ES-I3 (cell line): ENCODE results near the gene FAM83G.

Experiments used
- H3K36me3 ChIP-seq: 2 replicates; pipeline ENCODE4 v1.6.1; 2013; ENCODE audit warnings: mild to moderate bottlenecking, low read length, control low read depth, moderate library complexity; ENCODE audit not compliant: insufficient read depth
- H3K4me1 ChIP-seq: 2 replicates; pipeline ENCODE4 v1.6.1; 2013; ENCODE audit warnings: mild to moderate bottlenecking, control low read depth, low read length; ENCODE audit not compliant: insufficient read depth
- H3K9ac ChIP-seq: 2 replicates; pipeline ENCODE4 v1.6.1; 2013; ENCODE audit warnings: low read depth, mild to moderate bottlenecking, low read length, moderate library complexity
- H3K9me3 ChIP-seq: 2 replicates; pipeline ENCODE4 v1.6.1; 2013; ENCODE audit warnings: mild to moderate bottlenecking, low read length, moderate library complexity; ENCODE audit not compliant: control insufficient read depth, insufficient read depth

The FAM83G gene

GRCh38 chr17:18966831-18967624 lies 37.5 kb downstream of the FAM83G start:
- Histone ChIP-seq H3K4me1 (peaks cover 28% of the 10 kb centered on the region; the same call in 1 of the 2 replicates), H3K36me3 (no peaks in the 10 kb centered on the region), H3K9me3 (no peaks in the 10 kb centered on the region), H3K9ac (no peak overlapping the region)

DNA sequence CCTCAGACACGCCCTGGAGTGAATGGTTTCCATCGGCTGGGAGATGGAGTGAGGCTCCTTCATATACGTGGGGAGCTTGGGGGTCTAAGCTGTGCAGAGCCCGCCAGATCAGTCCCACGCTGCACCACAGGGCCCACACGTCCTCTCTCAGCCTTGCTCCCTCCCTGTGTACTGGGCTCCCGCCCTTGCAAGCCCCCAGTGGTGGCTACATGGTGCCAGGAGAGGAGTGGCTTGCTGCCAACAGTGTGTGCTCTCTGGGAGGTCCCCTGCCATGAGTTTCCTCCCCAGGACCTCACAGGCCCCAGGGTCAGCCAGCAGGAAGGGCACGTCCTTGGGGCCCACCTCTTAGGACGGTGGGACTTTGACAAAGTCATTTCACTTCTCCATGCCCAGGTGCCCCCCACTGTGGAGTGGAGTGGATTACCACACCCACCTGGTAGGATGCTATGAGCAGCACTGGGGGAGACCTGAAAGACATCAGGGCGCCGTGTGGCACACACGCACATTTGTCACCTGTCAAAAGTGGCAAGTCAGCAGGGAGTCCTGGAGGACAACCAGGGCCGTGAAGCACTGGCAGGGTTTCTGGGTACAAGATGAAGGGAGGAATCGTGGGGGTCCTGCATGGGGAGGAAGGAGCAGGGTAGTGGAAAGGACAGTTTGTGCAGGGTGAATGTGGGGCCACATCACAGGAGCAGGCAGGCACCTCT lies 38.9 kb downstream of the FAM83G start:
- peaks cover 28% of the 10 kb centered on the region; the same call in 1 of the 2 replicates for H3K4me1 ChIP-seq
- H3K9me3 ChIP-seq = no peaks in the 10 kb centered on the region
- H3K36me3 ChIP-seq = no peaks in the 10 kb centered on the region
- no peak overlapping the region for H3K9ac ChIP-seq

- Histone ChIP-seq H3K4me1 (peaks cover 23% of the 10 kb centered on the region; the same call in 1 of the 2 replicates), H3K9ac (no peak overlapping the region), H3K36me3 (no peaks in the 10 kb centered on the region)
Observed at GRCh38 chr17:18964550-18964949, 40.0 kb downstream of the FAM83G start.

DNA sequence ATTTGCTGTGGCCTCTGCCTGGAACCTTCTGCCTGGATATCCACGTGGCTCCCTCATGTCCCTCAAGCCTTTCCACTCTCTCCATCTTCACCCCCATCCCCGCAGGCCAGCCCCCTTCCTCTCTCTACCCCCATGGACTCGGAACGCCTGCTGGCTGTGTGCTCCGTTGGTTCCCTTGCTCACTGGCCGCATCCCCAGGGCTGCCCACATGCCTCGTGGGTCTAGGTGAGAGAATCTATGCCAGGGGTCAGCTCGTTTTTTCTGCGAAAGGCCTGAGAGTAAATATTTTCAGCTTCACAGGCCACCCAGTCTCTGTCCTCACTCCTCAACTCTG lies 40.6 kb downstream of the FAM83G start:
- H3K4me1 ChIP-seq = peaks cover 18% of the 10 kb centered on the region; the same call in 1 of the 2 replicates
- no peak overlapping the region for H3K9ac ChIP-seq
- no peaks in the 10 kb centered on the region for H3K9me3 ChIP-seq
- H3K36me3 ChIP-seq = no peaks in the 10 kb centered on the region

More at GRCh38 chr17:18964550-18964949, 40.0 kb downstream of the FAM83G start:
- H3K9me3 ChIP-seq = no peaks in the 10 kb centered on the region

GRCh38 chr17:18963126-18964017 lies 41.2 kb downstream of the FAM83G start:
- H3K36me3 ChIP-seq = no peaks in the 10 kb centered on the region
- peaks cover 18% of the 10 kb centered on the region; the same call in 1 of the 2 replicates for H3K4me1 ChIP-seq
- H3K9me3 ChIP-seq = no peaks in the 10 kb centered on the region
- no peak overlapping the region for H3K9ac ChIP-seq

DNA sequence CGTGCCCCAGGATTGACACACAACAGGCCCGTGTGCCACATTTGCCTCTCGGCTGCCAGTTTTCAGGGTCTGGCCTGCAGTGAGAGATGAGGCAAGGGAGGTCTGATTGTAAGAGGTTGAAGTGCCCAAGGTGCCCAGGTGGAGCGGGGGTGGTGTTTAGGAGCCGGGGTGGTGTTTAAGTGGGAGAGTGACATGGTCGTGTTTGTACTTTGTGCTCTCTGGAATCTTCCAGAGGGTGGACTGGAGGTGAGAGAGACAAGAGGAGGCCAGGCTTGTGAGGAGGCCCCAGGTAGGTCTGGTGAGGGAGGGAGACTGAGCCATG lies 42.1 kb downstream of the FAM83G start:
- H3K9ac ChIP-seq = no peak overlapping the region

GRCh38 chr17:18961634-18962493 lies 42.7 kb downstream of the FAM83G start:
- H3K9me3 ChIP-seq = no peaks in the 10 kb centered on the region
- peaks cover 5% of the 10 kb centered on the region; the same call in 1 of the 2 replicates for H3K4me1 ChIP-seq
- H3K36me3 ChIP-seq = no peaks in the 10 kb centered on the region
- H3K9ac ChIP-seq = no peak overlapping the region

More for the DNA sequence above, 42.1 kb downstream of the FAM83G start:
- Histone ChIP-seq H3K9me3 (no peaks in the 10 kb centered on the region), H3K4me1 (peaks cover 10% of the 10 kb centered on the region; the same call in 1 of the 2 replicates), H3K36me3 (no peaks in the 10 kb centered on the region)

DNA sequence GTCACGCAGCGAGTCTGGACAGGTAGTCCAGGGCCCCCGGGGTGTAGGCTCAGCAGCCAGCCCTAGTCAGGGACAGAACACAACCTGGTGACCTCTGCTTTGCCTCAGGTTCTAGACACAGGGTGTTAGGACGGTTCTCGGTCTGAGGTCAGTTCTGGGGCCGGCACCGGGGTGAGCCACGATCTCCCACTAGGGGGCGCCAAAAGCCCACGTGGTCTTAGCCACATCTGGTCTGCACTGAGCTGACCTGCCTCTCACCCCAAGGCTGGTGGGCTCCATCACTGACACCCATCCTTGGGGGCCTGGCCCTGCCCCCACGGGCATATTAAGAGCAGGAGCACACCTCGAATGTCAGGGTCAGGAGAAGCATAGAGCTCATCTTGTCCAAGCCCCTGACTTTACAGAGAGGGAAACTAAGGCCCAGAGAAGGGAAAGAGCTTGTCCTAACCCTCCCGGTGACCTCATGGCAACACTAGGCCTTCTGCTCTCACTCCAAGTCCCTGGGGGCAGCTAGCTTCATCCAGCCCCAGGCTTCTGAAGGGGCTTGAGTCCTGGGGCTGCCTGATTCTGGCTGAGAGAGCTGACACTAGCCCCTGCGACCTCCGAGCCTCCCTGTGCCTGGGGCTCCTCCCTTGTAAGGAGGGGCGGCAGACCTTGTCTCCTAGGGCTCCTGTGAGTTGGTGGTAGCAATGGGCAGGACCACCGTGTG lies 43.6 kb downstream of the FAM83G start:
- H3K36me3 ChIP-seq = no peaks in the 10 kb centered on the region
- H3K9ac ChIP-seq = no peak overlapping the region

GRCh38 chr17:18960241-18960665 lies 44.3 kb downstream of the FAM83G start:
- H3K9me3 ChIP-seq = no peaks in the 10 kb centered on the region
- H3K9ac ChIP-seq = no peak overlapping the region
- no peaks in the 10 kb centered on the region for H3K36me3 ChIP-seq
- H3K4me1 ChIP-seq = peaks cover 5% of the 10 kb centered on the region; the same call in 1 of the 2 replicates

More for the DNA sequence above, 43.6 kb downstream of the FAM83G start:
- peaks cover 5% of the 10 kb centered on the region; the same call in 1 of the 2 replicates for H3K4me1 ChIP-seq
- no peaks in the 10 kb centered on the region for H3K9me3 ChIP-seq

DNA sequence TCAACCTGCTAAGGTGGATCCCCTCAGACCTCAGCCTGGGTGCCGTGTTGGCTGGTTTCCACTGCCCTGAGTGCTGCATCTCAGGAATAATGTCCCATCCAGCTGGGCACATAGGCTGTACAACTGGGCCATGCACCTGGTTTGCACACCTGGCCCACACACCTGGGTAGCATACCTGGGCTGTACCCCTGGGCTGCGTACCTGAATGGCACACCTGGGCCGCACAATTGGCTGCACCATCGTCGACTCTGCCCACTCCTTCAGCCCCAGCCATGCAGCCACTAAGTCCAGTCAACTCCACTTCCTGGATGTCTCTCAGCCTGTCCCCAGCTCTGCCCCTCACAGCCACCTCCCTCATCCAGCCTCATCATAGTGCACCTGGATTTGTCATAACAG lies 44.7 kb downstream of the FAM83G start:
- H3K36me3 ChIP-seq = no peaks in the 10 kb centered on the region
- no peaks in the 10 kb centered on the region for H3K9me3 ChIP-seq
- H3K4me1 ChIP-seq = peaks cover 5% of the 10 kb centered on the region; the same call in 1 of the 2 replicates
- H3K9ac ChIP-seq = no peak overlapping the region

DNA sequence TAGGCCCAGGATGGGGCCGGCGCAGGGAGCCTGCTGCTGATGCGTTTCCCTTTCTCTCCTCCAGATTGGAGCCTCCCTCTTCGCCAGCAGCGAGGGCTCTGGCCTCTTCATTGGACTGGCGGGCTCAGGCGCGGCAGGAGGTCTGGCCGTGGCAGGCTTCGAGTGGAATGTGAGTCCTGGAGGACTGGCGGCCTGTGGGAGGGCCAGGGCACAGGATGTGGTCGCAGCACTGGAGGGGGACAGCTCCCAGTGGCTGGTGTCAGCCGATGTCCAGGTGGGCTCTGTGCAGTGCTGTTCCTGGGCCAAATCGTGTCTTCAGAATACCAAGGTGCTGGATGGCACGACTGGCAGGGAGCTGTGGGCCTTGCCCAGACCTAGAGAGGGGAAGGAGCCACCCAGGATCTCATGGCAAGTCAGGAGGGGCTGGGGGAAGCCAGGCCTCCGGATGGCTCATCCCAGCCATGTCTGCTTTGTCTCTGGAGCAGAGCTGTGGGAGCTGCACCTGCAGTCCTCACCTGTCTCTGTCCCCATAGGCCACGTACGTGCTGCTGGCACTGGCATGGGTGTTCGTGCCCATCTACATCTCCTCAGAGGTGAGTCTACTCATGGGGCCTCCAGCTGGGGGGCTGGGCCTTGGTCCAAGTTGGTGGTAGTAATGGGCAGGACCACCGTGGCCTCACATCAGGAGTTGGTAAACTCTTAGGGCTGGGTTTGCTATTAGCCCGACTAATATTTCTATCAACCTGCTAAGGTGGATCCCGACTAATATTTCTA lies 45.3 kb downstream of the FAM83G start:
- Histone ChIP-seq H3K9me3 (no peaks in the 10 kb centered on the region), H3K4me1 (peaks cover 5% of the 10 kb centered on the region; the same call in 1 of the 2 replicates), H3K36me3 (no peaks in the 10 kb centered on the region), H3K9ac (no peak overlapping the region)

DNA sequence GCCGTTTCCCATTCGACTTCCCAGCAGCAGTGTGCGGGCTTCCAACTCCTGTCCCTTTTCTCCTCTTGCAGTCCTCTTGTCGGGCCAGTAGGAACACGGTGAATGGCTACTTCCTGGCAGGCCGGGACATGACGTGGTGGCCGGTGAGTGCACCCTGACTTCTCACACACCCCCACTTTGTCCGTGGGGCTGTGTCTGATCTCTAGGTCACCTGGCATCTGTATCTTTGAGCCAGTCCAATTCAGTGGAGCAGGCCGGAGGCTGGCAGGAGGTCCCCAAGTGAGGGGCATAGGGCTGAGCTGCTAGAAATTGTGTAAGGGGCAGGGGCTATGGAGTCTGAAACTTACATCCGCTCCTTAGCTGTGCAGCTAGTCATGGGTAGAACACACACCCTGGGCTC lies 46.0 kb downstream of the FAM83G start:
- H3K36me3 ChIP-seq = no peaks in the 10 kb centered on the region
- H3K9me3 ChIP-seq = no peaks in the 10 kb centered on the region
- peaks cover 5% of the 10 kb centered on the region; the same call in 1 of the 2 replicates for H3K4me1 ChIP-seq
- H3K9ac ChIP-seq = no peak overlapping the region
